GM19043 (cell line): ENCODE measurements around the gene DNAJC12.
"Not testable (repeated sequence)": the region's sequence is repeated elsewhere in the genome, so short reads cannot be mapped to it uniquely, and the experiment has no call there.

Experiments used
- ATAC-seq: cut with Tn5 transposase; IDR thresholded peaks from one replicate; pipeline ENCODE4 v1.9.1; 2021; ENCODE audit warnings: low read depth; ENCODE audit not compliant: unreplicated experiment

Gene DNAJC12

DNA sequence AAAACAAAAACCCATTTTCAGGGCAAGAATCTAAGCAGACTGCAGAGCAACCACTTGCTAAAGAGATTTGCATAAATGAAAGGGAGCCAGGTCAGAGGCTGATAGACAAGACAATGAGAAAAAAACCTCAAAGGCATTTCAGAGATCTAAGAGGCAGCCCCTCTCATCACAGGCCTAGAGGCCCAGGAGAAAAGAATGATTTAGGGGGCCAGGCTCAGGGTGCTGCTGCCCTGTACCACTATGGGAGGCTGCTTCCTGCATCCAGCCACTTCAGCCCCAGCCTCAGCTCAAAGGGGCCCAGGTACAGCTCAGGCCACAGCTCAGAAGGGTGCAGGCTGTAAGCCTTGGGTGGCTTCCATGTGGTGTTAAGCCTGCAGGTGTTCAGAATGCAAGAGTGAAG lies 3.7 kb upstream of the DNAJC12 start:
- ATAC-seq = no peak

DNA sequence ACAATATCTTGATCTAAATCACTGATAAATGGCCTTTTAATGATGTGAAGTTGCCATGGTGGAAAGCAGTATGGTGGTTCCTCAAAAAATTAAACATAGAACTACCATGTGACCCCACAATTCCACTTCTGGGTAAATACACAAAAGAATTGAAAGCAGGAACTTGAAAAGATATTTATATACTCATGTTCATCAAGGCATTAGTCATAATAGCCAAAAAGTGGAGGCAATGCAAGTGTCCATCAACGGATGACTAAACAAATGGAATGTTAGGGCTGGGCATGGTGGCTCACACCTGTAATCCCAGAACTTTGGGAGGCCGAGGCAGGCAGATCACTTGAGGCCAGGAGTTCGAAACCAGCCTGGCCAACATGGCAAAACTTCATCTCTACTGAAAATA lies 2.0 kb upstream of the DNAJC12 start:
- no peak for ATAC-seq

GRCh38 chr10:67839511-67839910 lies 1.5 kb upstream of the DNAJC12 start:
- not testable (repeated sequence) for ATAC-seq

- ATAC-seq = no peak
Observed at GRCh38 chr10:67836972-67837371, 1.0 kb downstream of the DNAJC12 start.

- ATAC-seq = no peak
Observed at GRCh38 chr10:67836488-67836887, 1.5 kb downstream of the DNAJC12 start.

- not testable (repeated sequence) for ATAC-seq
Observed at GRCh38 chr10:67835541-67836394, 2.2 kb downstream of the DNAJC12 start.

GRCh38 chr10:67834375-67834774 lies 3.6 kb downstream of the DNAJC12 start:
- no peak for ATAC-seq

- no peak for ATAC-seq
Observed at GRCh38 chr10:67827811-67828210, 10.2 kb downstream of the DNAJC12 start.

GRCh38 chr10:67819768-67820204 lies 18.2 kb downstream of the DNAJC12 start:
- no peak for ATAC-seq

GRCh38 chr10:67818323-67818722 lies 19.7 kb downstream of the DNAJC12 start:
- ATAC-seq = no peak

DNA sequence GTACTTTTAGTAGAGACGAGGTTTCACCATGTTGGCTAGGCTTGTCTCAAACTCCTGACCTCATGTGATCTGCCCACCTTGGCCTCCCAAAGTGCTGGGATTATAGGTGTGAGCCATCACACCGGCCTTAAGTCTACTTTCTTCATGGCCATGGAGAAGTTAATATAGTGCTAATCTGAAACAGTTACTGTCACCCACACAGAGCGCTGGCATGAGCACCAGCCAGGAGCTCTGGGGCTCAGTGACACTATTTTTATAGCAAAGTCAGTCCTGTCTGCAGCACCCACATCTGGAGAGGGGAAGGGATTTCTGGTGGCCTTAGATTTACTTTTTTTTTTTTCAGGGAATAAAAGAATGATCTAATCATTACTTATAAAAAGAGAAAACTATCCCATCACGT lies 21.3 kb downstream of the DNAJC12 start:
- no peak for ATAC-seq

GRCh38 chr10:67815571-67816059 lies 22.4 kb downstream of the DNAJC12 start:
- ATAC-seq = no peak

DNA sequence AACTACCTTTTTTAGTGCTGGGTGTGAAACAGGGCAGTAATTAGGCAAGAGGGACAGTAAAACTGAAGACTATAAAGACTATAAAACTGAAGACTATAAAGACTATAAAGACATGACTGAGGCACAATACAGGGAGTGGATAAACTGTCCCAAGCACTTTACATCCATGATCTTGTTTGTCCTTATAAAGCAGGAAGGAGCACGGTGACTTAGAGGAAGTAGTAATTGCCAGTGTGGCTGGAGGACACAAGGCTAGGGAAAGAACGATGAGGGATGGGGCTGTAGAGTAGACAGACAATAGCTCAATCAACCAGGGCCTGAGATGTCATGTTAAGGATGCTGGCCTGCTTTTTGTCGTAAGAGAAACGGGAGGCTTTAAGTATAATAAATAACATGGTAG lies 26.0 kb downstream of the DNAJC12 start:
- no peak for ATAC-seq

DNA sequence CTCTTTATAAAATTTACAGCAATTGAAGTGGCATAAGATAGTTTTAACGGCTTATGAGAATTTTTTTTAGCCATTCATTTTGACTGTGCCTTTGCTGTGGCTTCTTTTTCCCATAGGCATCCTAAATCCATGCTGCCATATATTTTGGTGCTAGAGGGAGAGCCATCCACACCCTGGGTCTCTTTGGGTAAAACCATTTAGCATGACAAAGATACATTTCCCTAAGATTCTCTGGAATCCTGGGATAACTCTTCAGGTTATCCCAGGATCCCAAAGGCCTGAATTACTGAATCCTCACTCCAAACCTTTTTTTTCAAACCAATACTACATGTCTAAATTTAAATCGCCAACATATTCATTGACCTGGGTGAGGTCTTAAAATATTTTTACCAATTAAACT lies 28.9 kb downstream of the DNAJC12 start:
- ATAC-seq = no peak

DNA sequence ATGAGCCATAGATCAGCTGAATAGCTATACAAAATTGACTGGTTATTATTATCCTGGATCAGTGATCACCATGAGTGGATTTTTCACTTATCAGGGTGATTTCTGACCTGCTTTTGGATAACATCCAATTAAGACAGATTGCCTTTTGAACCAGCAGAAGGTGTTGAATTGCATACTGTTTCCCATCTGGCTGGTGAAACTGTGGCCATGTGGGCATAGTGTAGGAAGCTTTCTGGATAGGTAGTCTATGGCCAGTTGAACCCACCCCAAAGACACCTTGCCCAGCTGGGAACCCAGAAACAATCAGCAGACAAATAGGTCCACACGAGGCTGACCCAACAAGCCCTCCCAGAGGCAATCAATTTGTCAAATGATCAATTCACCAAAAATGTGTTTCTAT lies 29.3 kb downstream of the DNAJC12 start:
- no peak for ATAC-seq

GRCh38 chr10:67807855-67808456 lies 30.0 kb downstream of the DNAJC12 start:
- no peak for ATAC-seq

DNA sequence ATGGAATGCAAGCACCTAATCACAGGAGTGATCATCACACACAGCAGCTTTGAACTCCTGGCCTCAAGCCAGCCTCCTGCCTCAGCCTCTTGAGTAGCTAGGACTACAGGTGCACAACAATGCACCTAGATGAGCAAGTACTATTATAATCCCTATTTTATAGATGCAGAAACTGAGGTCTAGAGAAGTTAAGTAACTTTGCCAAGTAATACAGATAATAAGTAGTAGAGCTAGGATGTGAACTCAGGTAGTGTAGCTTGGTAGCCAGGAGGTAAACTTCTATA lies 33.7 kb downstream of the DNAJC12 start:
- ATAC-seq = no peak

DNA sequence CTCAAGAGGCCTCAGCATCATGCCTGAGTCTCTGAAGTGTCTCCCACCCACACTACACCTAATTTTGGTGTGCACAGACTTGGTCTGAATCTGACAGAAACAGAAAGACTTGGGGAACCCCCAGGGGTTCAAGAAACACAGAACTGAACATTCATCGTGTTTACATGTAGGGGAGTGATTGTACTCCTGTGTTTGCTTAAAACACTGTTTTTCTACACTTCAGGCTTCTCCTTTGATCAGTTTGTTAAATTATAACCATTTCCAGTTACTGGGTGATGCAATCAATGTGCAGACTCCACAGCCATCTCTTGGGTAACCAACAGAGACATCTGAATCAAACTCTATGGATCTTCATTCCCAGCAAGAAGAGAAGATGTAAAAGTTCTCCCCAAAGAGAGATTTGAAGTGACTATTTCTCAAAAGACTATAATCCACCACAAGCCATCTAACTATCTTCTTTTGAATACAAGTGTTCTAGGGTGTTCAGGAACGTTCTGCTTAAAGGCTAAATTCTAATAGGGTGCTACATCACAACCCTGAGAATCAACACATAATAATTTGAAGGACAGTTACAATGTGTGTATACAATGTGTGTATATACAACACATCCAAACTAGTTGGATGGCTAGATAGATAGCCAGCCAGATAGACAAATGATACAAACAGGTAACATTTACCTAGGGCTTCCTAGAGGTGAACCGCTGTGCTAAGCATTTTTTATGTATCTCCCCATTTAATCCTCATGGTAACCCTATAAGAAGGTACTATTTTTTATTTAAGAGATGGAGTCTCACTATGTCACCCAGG lies 34.2 kb downstream of the DNAJC12 start:
- peak; percentile 62 for ATAC-seq

DNA sequence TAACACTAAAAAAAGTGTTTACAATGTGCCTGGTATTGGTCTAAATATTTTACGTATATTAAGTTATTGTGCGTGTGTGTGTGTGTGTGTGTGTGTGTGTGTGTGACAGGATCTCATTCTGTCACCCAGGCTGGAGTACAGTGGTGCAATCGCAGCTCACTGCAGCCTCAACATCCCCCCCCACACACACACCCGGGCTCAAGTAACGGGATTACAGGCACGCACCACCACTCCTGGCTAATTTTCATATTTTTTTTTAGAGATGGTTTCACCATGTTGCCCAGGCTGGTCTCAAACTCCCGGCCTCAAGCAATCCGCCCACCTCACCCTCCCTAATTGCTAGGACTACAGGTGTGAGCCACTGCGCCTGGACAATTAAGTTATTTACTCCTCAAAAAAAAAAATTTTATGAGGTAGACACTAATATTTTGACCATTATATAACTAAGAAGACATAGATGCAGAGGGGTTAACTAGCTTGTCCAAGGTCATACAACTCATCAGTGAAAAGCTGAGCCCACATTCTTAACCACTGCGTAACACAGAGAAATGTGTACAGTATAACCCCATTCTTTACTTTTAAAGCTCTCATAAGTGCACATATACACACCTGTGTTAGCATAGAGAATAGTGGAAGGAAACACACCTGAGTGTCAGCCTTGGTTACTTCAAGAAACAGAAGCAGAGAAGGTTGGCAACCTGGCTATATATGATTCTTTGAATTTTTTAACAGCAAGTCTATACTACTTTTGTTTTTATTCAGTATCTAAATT lies 35.0 kb downstream of the DNAJC12 start:
- ATAC-seq = peak; percentile 16

DNA sequence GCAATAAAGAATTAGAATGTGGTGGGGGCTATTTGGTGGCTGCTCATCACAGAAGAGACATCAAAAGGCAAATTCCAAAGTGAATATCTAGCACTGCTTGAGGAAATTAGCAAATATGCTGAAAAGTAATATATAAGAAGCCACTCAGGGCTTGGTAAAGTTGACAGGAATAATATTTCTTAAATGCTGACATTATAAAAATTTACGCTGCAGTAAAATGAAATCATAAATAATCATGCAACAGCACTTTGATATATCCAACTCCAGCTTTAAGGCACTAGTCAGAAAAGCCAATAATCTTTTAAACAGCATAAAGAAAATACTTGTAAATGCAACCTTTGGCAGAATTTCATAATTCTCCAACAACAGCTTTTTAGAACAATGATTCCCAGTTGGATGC lies 36.9 kb downstream of the DNAJC12 start:
- ATAC-seq = no peak
